HEK293T (cell line): ENCODE results near the gene SSR2.

Experiments
- ARNT ChIP-seq: fragments of 450-650 bp; IDR thresholded peaks from 2 replicates; pipeline ENCODE4 v1.6.1; 2017; ENCODE audit warnings: mild to moderate bottlenecking
- BHLHE40 ChIP-seq: fragments of 450-650 bp; IDR thresholded peaks from 2 replicates; pipeline ENCODE4 v1.6.1; 2016; ENCODE audit warnings: mild to moderate bottlenecking, moderate library complexity, borderline replicate concordance
- ELF4 ChIP-seq: fragments of 450-650 bp; IDR thresholded peaks from 2 replicates; pipeline ENCODE4 v1.6.1; 2017; ENCODE audit warnings: antibody characterized with exemption
- FOXM1 ChIP-seq: fragments of 450-650 bp; IDR thresholded peaks from 2 replicates; pipeline ENCODE4 v1.6.1; 2017; ENCODE audit warnings: mild to moderate bottlenecking, borderline replicate concordance
- SUZ12 ChIP-seq: fragments of 450-650 bp; IDR thresholded peaks from 2 replicates; pipeline ENCODE4 v1.6.1; 2016; ENCODE audit warnings: mild to moderate bottlenecking
- TARDBP ChIP-seq: fragments of 450-650 bp; IDR thresholded peaks from 2 replicates; pipeline ENCODE4 v1.6.1; 2016
- ZNF384 ChIP-seq: fragments of 450-650 bp; IDR thresholded peaks from 2 replicates; pipeline ENCODE4 v1.6.1; 2016
- TF ChIP-seq, protein P1 (sequence below): fragments of 450-650 bp; IDR thresholded peaks from 2 replicates; pipeline ENCODE4 v1.6.1; 2016

DNA sequence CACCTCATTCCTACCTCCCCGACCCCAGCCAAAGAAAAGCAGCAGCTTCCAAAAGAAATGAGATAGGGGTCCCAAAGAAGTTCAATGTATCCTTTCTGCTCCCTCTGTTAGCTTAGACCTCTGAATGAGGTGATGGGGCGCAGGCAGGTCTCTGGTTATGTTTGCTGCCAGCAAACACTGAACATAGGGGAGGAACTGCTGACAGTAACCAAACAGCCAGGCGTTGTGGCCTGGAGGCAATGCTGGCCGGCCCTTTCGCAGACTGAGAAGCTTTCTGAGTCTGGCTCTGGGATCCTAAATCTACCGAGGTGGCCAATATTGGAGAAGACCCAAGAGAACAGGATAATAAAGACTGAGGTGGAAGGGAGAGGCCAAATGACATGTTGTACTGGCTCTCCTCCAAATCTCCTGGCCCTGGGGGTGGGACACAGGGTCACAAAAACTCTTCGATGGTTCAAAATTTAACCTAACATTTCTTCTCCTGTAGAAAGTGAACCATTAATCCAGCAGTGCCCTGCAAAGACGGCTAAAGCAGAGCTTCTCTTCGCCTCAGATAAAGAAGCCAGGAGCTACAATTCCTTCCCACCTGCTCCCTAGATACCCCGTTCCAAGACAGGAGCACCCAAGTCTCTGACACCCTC, 19.6 kb downstream of the SSR2 start:
- TF ChIP-seq SUZ12 (no peak), ZNF384 (no peak), TARDBP (no peak), BHLHE40 (no peak), ARNT (no peak), FOXM1 (no peak), ELF4 (no peak)
- TF ChIP-seq, protein P1, sequence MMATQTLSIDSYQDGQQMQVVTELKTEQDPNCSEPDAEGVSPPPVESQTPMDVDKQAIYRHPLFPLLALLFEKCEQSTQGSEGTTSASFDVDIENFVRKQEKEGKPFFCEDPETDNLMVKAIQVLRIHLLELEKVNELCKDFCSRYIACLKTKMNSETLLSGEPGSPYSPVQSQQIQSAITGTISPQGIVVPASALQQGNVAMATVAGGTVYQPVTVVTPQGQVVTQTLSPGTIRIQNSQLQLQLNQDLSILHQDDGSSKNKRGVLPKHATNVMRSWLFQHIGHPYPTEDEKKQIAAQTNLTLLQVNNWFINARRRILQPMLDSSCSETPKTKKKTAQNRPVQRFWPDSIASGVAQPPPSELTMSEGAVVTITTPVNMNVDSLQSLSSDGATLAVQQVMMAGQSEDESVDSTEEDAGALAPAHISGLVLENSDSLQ = no peak
